Fibroblast of lung (primary cell): ENCODE measurements around the gene ITGAD. TPM values are rescaled to one million over a fixed set of nuclear protein-coding genes. Genes with fewer than 3 reads are reported as not detected.

Experiments used
- DNase-seq, 2 donors: peaks; one replicate each; pipeline versions ENCODE4 v3.0.0 to v3.0.0-alpha.2; 2010; ENCODE audit warnings: low read depth in 2 of 2
- H2AFZ ChIP-seq: 2 replicates; pipeline ENCODE4 v1.5.1; 2012; ENCODE audit warnings: low read length, control low read depth, inconsistent platforms
- H3K27ac ChIP-seq: 2 replicates; pipeline ENCODE4 v1.5.1; 2011; ENCODE audit warnings: low read length, control low read depth; ENCODE audit not compliant: insufficient read depth
- H3K27me3 ChIP-seq: 2 replicates; pipeline ENCODE4 v1.5.1; 2011; ENCODE audit warnings: mild to moderate bottlenecking, low read length; ENCODE audit not compliant: control insufficient read depth, insufficient read depth
- H3K36me3 ChIP-seq: 2 replicates; pipeline ENCODE4 v1.5.1; 2011; ENCODE audit warnings: low read length; ENCODE audit not compliant: control insufficient read depth, insufficient read depth
- H3K4me1 ChIP-seq: 2 replicates; pipeline ENCODE4 v1.5.1; 2011; ENCODE audit warnings: low read length; ENCODE audit not compliant: control insufficient read depth, insufficient read depth; ENCODE audit errors: extremely low read depth
- H3K4me2 ChIP-seq: 2 replicates; pipeline ENCODE4 v1.5.1; 2011; ENCODE audit warnings: low read length, control low read depth; ENCODE audit not compliant: insufficient read depth; ENCODE audit errors: extremely low read depth
- H3K4me3 ChIP-seq, 4 experiments: fragments of 200-600 bp in 1 of 4; sonication (generic) in 1 of 4; replicated peaks in 1 of 4; 2 replicates each; pipeline ENCODE4 v1.5.1; 2011 to 2016; ENCODE audit warnings: low read length in 4 of 4, low read depth in 3 of 4, mild to moderate bottlenecking in 3 of 4, control low read depth in 2 of 4, inconsistent platforms in 1 of 4, mixed read lengths in 1 of 4; ENCODE audit not compliant: insufficient read depth in 1 of 4; ENCODE audit errors: control extremely low read depth in 1 of 4
- H3K79me2 ChIP-seq: 2 replicates; pipeline ENCODE4 v1.5.1; 2012; ENCODE audit warnings: mild to moderate bottlenecking, low read length, inconsistent platforms; ENCODE audit not compliant: control insufficient read depth, insufficient read depth
- H3K9ac ChIP-seq: 2 replicates; pipeline ENCODE4 v1.5.1; 2011; ENCODE audit warnings: mild to moderate bottlenecking, low read length, control low read depth; ENCODE audit not compliant: insufficient read depth
- H3K9me3 ChIP-seq: 2 replicates; pipeline ENCODE4 v1.5.1; 2012; ENCODE audit warnings: low read depth, low read length; ENCODE audit not compliant: control insufficient read depth, insufficient read depth
- H4K20me1 ChIP-seq: 2 replicates; pipeline ENCODE4 v1.5.1; 2011; ENCODE audit warnings: low read length; ENCODE audit not compliant: control insufficient read depth, insufficient read depth; ENCODE audit errors: extremely low read depth
- EZH2 ChIP-seq: IDR thresholded peaks from 2 replicates; pipeline ENCODE4 v1.5.1; 2012; ENCODE audit warnings: low read length, control low read depth, mild to moderate bottlenecking; ENCODE audit errors: missing control alignments
- polyA plus RNA-seq, 2 donors: library from polyadenylated mRNA; depleted of rRNA in 1 of 2; stranded (reverse) in 1 of 2; unstranded in 1 of 2; fragments of >200 nt; gene quantifications; 2 replicates each; pipeline ENCODE4 v1.2.1, GENCODE V29; 2011 to 2012; ENCODE audit warnings: missing spikeins in 1 of 2
- total RNA-seq: library from RNA; depleted of rRNA; stranded (reverse); fragments of >200 nt; gene quantifications from 2 replicates; pipeline ENCODE4 v1.2.1, GENCODE V29; 2014
- TF ChIP-seq, protein P1 (sequence below), 2 donors: IDR thresholded peaks in 1 of 2; conservative IDR thresholded peaks in 1 of 2; 1 replicate in 1 of 2; 2 replicates in 1 of 2; pipeline ENCODE4 v1.5.1; 2011 to 2012; ENCODE audit warnings: low read length in 2 of 2, control low read depth in 1 of 2, inconsistent platforms in 1 of 2, low read depth in 1 of 2, mild to moderate bottlenecking in 1 of 2

ITGAD gene
- total and polyA plus RNA-seq, 2 donors (not counting 1 experiment from before 2014, with no cell fraction given) = not detected

GRCh38 chr16:31453255-31454204 is 60.4 kb downstream of the ITGAD start:
- H3K4me1 ChIP-seq = peaks cover 23% of the 10 kb centered on the region
- no peak overlapping the region for H3K4me3 ChIP-seq
- H4K20me1 ChIP-seq = no peaks in the 10 kb centered on the region
- H3K9ac ChIP-seq = no peak overlapping the region
- H3K36me3 ChIP-seq = peaks cover 3% of the 10 kb centered on the region
- no peaks in the 10 kb centered on the region for H3K9me3 ChIP-seq
- H3K27me3 ChIP-seq = no peaks in the 10 kb centered on the region
- peak; percentile 49 to 63 for DNase-seq
- TF ChIP-seq, protein P1, sequence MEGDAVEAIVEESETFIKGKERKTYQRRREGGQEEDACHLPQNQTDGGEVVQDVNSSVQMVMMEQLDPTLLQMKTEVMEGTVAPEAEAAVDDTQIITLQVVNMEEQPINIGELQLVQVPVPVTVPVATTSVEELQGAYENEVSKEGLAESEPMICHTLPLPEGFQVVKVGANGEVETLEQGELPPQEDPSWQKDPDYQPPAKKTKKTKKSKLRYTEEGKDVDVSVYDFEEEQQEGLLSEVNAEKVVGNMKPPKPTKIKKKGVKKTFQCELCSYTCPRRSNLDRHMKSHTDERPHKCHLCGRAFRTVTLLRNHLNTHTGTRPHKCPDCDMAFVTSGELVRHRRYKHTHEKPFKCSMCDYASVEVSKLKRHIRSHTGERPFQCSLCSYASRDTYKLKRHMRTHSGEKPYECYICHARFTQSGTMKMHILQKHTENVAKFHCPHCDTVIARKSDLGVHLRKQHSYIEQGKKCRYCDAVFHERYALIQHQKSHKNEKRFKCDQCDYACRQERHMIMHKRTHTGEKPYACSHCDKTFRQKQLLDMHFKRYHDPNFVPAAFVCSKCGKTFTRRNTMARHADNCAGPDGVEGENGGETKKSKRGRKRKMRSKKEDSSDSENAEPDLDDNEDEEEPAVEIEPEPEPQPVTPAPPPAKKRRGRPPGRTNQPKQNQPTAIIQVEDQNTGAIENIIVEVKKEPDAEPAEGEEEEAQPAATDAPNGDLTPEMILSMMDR (conservative IDR thresholded peaks at IDR 0.05 in 1 of 2, IDR thresholded peaks at IDR 0.05 in 1 of 2; ENCODE audit: low read depth in 1 of 2, low read length in 2 of 2) = no peak
- TF ChIP-seq EZH2 = no peak
- peaks cover 37% of the 10 kb centered on the region for H3K79me2 ChIP-seq
- peak overlapping the region; percentile 50 for H3K27ac ChIP-seq
- H2AFZ ChIP-seq = no peak overlapping the region
- H3K4me2 ChIP-seq = peak overlapping the region; percentile 17

DNA sequence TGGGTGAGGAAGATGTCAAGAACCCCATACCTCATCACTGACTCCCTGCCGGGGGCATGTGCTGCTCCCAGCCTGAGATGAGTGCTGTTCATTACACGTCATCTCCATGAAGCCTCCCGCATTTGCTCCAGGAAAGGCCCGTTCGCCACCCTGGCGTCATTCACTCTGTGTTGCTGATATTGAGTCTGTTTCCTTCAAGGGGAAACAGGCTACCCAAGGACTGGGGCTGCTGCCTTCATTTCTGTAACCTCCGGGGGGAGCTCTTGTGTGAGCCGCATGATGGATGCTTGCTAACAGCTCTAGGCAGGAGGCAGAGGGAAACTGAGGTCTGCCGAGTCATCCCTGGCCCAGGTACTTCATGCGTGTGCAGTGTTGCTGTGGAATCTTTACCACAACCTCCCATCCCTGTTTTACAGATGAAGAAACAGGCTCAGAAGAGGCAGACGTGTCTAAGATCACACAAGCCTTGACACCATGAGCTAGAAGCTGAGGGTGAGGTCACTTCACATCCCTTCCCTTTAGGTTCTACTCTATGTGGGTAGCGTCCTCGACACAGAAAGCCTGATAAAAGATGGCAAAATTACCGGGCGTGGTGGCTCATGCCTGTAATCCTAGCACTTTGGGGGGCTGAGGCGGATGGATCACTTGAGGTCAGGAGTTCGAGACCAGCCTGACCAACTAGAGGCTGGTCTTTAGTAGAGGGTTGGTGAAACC is 62.6 kb downstream of the ITGAD start:
- Histone ChIP-seq H3K27ac (peak overlapping the region; percentile 26), H3K9ac (no peak overlapping the region), H3K9me3 (no peaks in the 10 kb centered on the region), H3K79me2 (peaks cover 37% of the 10 kb centered on the region), H3K4me3 (no peak overlapping the region), H3K27me3 (no peaks in the 10 kb centered on the region), H3K4me1 (peaks cover 28% of the 10 kb centered on the region), H2AFZ (no peak overlapping the region), H4K20me1 (no peaks in the 10 kb centered on the region), H3K4me2 (peak overlapping the region; percentile 15), H3K36me3 (peaks cover 3% of the 10 kb centered on the region)
- DNase-seq = no peak
- no peak for TF ChIP-seq EZH2
- TF ChIP-seq, protein P1 (conservative IDR thresholded peaks at IDR 0.05 in 1 of 2, IDR thresholded peaks at IDR 0.05 in 1 of 2; ENCODE audit: low read depth in 1 of 2, low read length in 2 of 2) = peak; percentile 26 to 35

DNA sequence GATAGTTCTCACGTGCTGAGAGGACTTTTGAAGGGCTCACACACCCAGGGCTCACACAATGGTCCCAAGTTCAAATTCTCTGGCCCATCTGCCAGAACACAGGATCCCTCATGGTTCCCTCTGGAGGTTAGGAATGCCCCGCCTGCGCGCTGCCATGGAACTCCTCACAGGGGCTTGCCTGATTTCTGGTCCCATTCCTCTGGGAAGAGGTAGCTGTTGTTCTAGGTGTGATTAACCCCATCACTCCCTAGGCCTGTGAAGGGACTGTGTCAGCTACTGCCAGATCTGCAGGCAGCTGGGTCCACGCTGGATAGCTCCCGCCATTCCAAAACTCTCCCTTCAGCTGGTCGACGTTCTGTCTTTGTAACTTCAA is 63.8 kb downstream of the ITGAD start:
- Histone ChIP-seq H3K79me2 (peaks cover 37% of the 10 kb centered on the region), H4K20me1 (no peaks in the 10 kb centered on the region), H3K9me3 (no peaks in the 10 kb centered on the region), H3K27me3 (no peaks in the 10 kb centered on the region), H3K27ac (no peak overlapping the region), H3K36me3 (peaks cover 4% of the 10 kb centered on the region), H3K9ac (no peak overlapping the region), H2AFZ (no peak overlapping the region), H3K4me2 (peak overlapping the region; percentile 96), H3K4me3 (peak overlapping the region in 1 of 4 experiments; percentile 89), H3K4me1 (peaks cover 26% of the 10 kb centered on the region)
- no peak for TF ChIP-seq EZH2
- TF ChIP-seq, protein P1 (conservative IDR thresholded peaks at IDR 0.05 in 1 of 2, IDR thresholded peaks at IDR 0.05 in 1 of 2; ENCODE audit: low read depth in 1 of 2, low read length in 2 of 2) = no peak
- no peak for DNase-seq
